Calu3 (cell line): Measurements from ENCODE around the gene LRPAP1. TPM values are rescaled to one million over a fixed set of nuclear protein-coding genes. Genes with fewer than 3 reads are reported as not detected.
"Not testable (repeated sequence)": the region's sequence is repeated elsewhere in the genome, so short reads cannot be mapped to it uniquely, and the experiment has no call there.

Experiments used
- BruUV-seq: library from RNA; stranded (reverse); fragments of 400-500 nt; replicated peaks from 2 replicates; lab custom pipeline; 2021; lab: Mats Ljungman, UMichigan
- CTCF ChIA-PET: fragments of 300-600 bp; sonication (Branson Sonifier 250); formaldehyde crosslinking; loops from one replicate; lab custom pipeline; 2022; ENCODE audit warnings: antibody characterized with exemption; lab: Charles Lee
- DNase-seq: peaks from one replicate; pipeline ENCODE4 v3.0.0; 2022
- H3K27ac Mint-ChIP-seq: one replicate; pipeline ENCODE4 v1.8.0; 2022; ENCODE audit warnings: mixed read lengths; ENCODE audit not compliant: unreplicated experiment
- H3K27me3 Mint-ChIP-seq: one replicate; pipeline ENCODE4 v1.8.0; 2022; ENCODE audit warnings: mixed read lengths; ENCODE audit not compliant: unreplicated experiment
- H3K36me3 Mint-ChIP-seq: one replicate; pipeline ENCODE4 v1.8.0; 2022; ENCODE audit warnings: mild to moderate bottlenecking, moderate library complexity, mixed read lengths; ENCODE audit not compliant: insufficient read depth, unreplicated experiment
- H3K4me1 Mint-ChIP-seq: one replicate; pipeline ENCODE4 v1.8.0; 2022; ENCODE audit warnings: mild to moderate bottlenecking, low read depth, mixed read lengths; ENCODE audit not compliant: unreplicated experiment
- H3K4me3 Mint-ChIP-seq: one replicate; pipeline ENCODE4 v1.8.0; 2022; ENCODE audit warnings: mild to moderate bottlenecking, low read depth, moderate library complexity, mixed read lengths; ENCODE audit not compliant: unreplicated experiment
- H3K9me3 Mint-ChIP-seq: one replicate; pipeline ENCODE4 v1.8.0; 2022; ENCODE audit warnings: low read depth, mixed read lengths; ENCODE audit not compliant: unreplicated experiment
- intact Hi-C: fragments of 100-400 bp; cut with micrococcal nuclease; formaldehyde crosslinking; loops from one replicate; pipeline ENCODE4 v1.10.0; 2022; ENCODE audit not compliant: unreplicated experiment
- total RNA-seq: library from RNA; stranded (reverse); gene quantifications from 2 replicates; pipeline ENCODE4 v1.2.3, GENCODE V29; 2022
- TF ChIP-seq, protein P1 (sequence below): fragments of 200-600 bp; IDR thresholded peaks from one replicate; pipeline ENCODE4 v1.8.0; 2022; ENCODE audit warnings: antibody characterized with exemption; ENCODE audit not compliant: unreplicated experiment

The LRPAP1 gene
- total RNA-seq, 1 experiment from 2014 or later = 88.5 TPM

DNA sequence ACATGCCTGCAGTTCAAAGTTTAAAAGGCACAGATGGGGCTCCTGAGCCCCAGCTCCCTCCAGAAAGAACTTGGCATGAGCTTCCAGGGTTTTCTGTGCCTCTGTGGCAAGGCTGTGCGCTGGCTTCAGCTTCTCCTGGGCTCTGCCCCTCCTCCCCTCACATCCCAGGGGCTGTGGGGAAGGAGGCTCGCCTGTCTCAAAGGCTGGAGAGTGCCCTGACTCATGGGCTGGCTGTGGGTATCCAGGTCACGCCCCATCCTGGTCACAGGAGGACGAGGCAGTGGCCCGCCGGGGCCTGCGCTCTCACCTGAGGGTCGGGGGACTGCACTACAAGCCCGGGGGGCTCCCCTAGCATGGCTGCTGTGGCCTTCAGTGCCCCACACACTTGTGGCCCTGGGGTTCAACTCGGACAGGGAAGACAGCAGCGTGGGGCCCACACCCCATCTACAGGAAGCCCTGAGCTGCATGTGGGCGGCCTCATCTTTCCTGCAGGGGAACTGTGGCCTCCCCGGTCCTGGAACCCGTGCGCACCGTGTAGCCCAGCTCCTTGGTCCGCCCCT, 17.9 kb downstream of the LRPAP1 start:
- CTCF ChIA-PET = interaction anchor here (0.8 to 1.0 kb wide), 2 partner anchors 168 to 270 kb away, joined by 3 read pairs; no protein-coding TSS in a partner anchor
- H3K9me3 Mint-ChIP-seq = no peaks in the 10 kb centered on the region
- BruUV-seq = no TSS peak
- H3K36me3 Mint-ChIP-seq = peaks cover 29% of the 10 kb centered on the region
- no peaks in the 10 kb centered on the region for H3K27me3 Mint-ChIP-seq
- DNase-seq = no peak
- no peaks in the 10 kb centered on the region for H3K4me1 Mint-ChIP-seq
- no peak overlapping the region for H3K4me3 Mint-ChIP-seq
- H3K27ac Mint-ChIP-seq = no peak overlapping the region
- intact Hi-C loops = no loop called here
- TF ChIP-seq, protein P1, sequence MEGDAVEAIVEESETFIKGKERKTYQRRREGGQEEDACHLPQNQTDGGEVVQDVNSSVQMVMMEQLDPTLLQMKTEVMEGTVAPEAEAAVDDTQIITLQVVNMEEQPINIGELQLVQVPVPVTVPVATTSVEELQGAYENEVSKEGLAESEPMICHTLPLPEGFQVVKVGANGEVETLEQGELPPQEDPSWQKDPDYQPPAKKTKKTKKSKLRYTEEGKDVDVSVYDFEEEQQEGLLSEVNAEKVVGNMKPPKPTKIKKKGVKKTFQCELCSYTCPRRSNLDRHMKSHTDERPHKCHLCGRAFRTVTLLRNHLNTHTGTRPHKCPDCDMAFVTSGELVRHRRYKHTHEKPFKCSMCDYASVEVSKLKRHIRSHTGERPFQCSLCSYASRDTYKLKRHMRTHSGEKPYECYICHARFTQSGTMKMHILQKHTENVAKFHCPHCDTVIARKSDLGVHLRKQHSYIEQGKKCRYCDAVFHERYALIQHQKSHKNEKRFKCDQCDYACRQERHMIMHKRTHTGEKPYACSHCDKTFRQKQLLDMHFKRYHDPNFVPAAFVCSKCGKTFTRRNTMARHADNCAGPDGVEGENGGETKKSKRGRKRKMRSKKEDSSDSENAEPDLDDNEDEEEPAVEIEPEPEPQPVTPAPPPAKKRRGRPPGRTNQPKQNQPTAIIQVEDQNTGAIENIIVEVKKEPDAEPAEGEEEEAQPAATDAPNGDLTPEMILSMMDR = no peak

GRCh38 chr4:3513807-3514206, 18.4 kb downstream of the LRPAP1 start:
- BruUV-seq = no TSS peak
- no peaks in the 10 kb centered on the region for H3K9me3 Mint-ChIP-seq
- no peak overlapping the region for H3K27ac Mint-ChIP-seq
- H3K27me3 Mint-ChIP-seq = no peaks in the 10 kb centered on the region
- CTCF ChIA-PET = no interaction called here
- no peak overlapping the region for H3K4me3 Mint-ChIP-seq
- TF ChIP-seq, protein P1 = no peak
- intact Hi-C loops = no loop called here
- H3K4me1 Mint-ChIP-seq = no peaks in the 10 kb centered on the region
- H3K36me3 Mint-ChIP-seq = peaks cover 29% of the 10 kb centered on the region
- no peak for DNase-seq

GRCh38 chr4:3512719-3513118, 19.5 kb downstream of the LRPAP1 start:
- no peaks in the 10 kb centered on the region for H3K27me3 Mint-ChIP-seq
- H3K27ac Mint-ChIP-seq = no peak overlapping the region
- intact Hi-C loops = no loop called here
- H3K36me3 Mint-ChIP-seq = peaks cover 29% of the 10 kb centered on the region
- BruUV-seq = no TSS peak
- H3K4me3 Mint-ChIP-seq = no peak overlapping the region
- DNase-seq = no peak
- TF ChIP-seq, protein P1 = no peak
- CTCF ChIA-PET = no interaction called here
- H3K4me1 Mint-ChIP-seq = no peaks in the 10 kb centered on the region
- no peaks in the 10 kb centered on the region for H3K9me3 Mint-ChIP-seq

DNA sequence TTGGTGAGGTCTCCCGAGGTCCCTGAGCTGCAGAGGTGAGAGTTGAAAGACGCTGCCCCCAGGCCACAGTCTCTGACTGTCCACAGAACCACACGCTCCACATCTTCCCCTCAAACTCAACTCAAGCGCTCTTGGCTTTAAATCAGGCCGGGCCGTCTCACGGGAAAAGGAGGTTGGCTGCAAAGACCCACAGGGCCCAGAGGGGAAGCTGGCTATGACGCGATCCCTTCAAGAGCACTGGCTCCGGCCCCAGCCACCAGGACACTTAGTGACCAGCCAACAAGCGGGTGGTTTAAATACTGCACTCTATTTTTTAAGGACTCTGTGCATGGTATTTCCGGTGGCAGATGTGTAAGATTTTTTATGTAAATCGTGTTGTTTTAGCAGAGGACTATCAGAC, 19.9 kb downstream of the LRPAP1 start:
- intact Hi-C loops = no loop called here
- CTCF ChIA-PET = no interaction called here
- H3K36me3 Mint-ChIP-seq = peaks cover 33% of the 10 kb centered on the region
- H3K9me3 Mint-ChIP-seq = no peaks in the 10 kb centered on the region
- no peaks in the 10 kb centered on the region for H3K4me1 Mint-ChIP-seq
- no peak overlapping the region for H3K27ac Mint-ChIP-seq
- H3K27me3 Mint-ChIP-seq = no peaks in the 10 kb centered on the region
- TF ChIP-seq, protein P1 = no peak
- no peak overlapping the region for H3K4me3 Mint-ChIP-seq
- no TSS peak for BruUV-seq
- no peak for DNase-seq

GRCh38 chr4:3511601-3512000, 20.6 kb downstream of the LRPAP1 start:
- DNase-seq, H3K27me3 Mint-ChIP-seq, H3K9me3 Mint-ChIP-seq, BruUV-seq, intact Hi-C loops, H3K4me3 Mint-ChIP-seq, H3K27ac Mint-ChIP-seq, H3K4me1 Mint-ChIP-seq, CTCF ChIA-PET: not testable (repeated sequence)
- peaks cover 32% of the 10 kb centered on the region for H3K36me3 Mint-ChIP-seq
